Measurements from ENCODE around the gene CPOX. TPM values are rescaled to one million over a fixed set of nuclear protein-coding genes. Genes with fewer than 3 reads are reported as not detected.

Gene CPOX
- total and polyA plus RNA-seq, 10 of the 15 experiments (the other 5 are each of a cell fraction or from before 2014, with no cell fraction given): 40.7 to 72.6 (median 64.5) TPM

- TF ChIP-seq ZNF592 (IDR thresholded peaks at IDR 0.05) (peak; percentile 9; the same call in 1 of the 2 replicates), TCF7 (IDR thresholded peaks at IDR 0.05; ENCODE audit: borderline replicate concordance) (peak; percentile 79), MEF2B (IDR thresholded peaks at IDR 0.05; ENCODE audit: partially characterized antibody, poor library complexity, severe bottlenecking) (peak; percentile 72), HDAC6 (IDR thresholded peaks at IDR 0.05; ENCODE audit: unreplicated experiment) (peak; percentile 48), IRF4 (IDR thresholded peaks at IDR 0.05; ENCODE audit: low read depth, low read length) (peak; percentile 97), NFYA (IDR thresholded peaks at IDR 0.05; ENCODE audit: borderline replicate concordance, low read depth, low read length) (no peak), HCFC1 (IDR thresholded peaks at IDR 0.05; ENCODE audit: low read length) (no peak), TAF1 (IDR thresholded peaks at IDR 0.05; ENCODE audit: borderline replicate concordance, low read depth, low read length) (peak; percentile 79), NBN (IDR thresholded peaks at IDR 0.05) (peak; percentile 85; the same call in 1 of the 2 replicates), BCLAF1 (IDR thresholded peaks at IDR 0.05) (no peak), MEF2A (IDR thresholded peaks at IDR 0.05; ENCODE audit: insufficient read depth, low read depth, low read length) (peak; percentile 93), EZH2 (IDR thresholded peaks at IDR 0.05; ENCODE audit: borderline replicate concordance, control insufficient read depth, low read depth, low read length) (no peak), SKIL (IDR thresholded peaks at IDR 0.05; ENCODE audit: low read depth, poor library complexity, severe bottlenecking) (peak; percentile 94), ASH2L (IDR thresholded peaks at IDR 0.05; ENCODE audit: borderline replicate concordance, low read depth) (no peak), ZSCAN29 (IDR thresholded peaks at IDR 0.05) (no peak; the same call in 1 of the 2 replicates), RFX5 (IDR thresholded peaks at IDR 0.05; ENCODE audit: low read depth, low read length) (no peak), CHD1 (IDR thresholded peaks at IDR 0.05; ENCODE audit: low read depth, low read length) (peak; percentile 77; the same call in 1 of the 2 replicates), TARDBP (IDR thresholded peaks at IDR 0.05; ENCODE audit: borderline replicate concordance) (peak; percentile 68; the same call in 1 of the 2 replicates), RAD51 (IDR thresholded peaks at IDR 0.05) (peak; percentile 60), ZNF217 (IDR thresholded peaks at IDR 0.05) (peak; percentile 98)
These were observed 56.9 kb downstream of the CPOX start (continued) for GRCh38 chr3:98536456-98537017.

All from GM12878 (cell line).